HG03342 (cell line): ENCODE measurements around the gene UBAP2.

Source experiments
- ATAC-seq: cut with Tn5 transposase; IDR thresholded peaks from one replicate; pipeline ENCODE4 v1.9.1; 2021; ENCODE audit warnings: mild to moderate bottlenecking, moderate library complexity; ENCODE audit not compliant: unreplicated experiment

Gene UBAP2

GRCh38 chr9:33880211-33881089 is 168.2 kb downstream of the UBAP2 start:
- ATAC-seq = no peak

- no peak for ATAC-seq
These were observed 169.9 kb downstream of the UBAP2 start for GRCh38 chr9:33878691-33879366.

GRCh38 chr9:33877727-33878489 is 170.8 kb downstream of the UBAP2 start:
- ATAC-seq = no peak
